CD14-positive monocyte (primary cell): ENCODE results near the gene NFS1. TPM values are rescaled to one million over a fixed set of nuclear protein-coding genes. Genes with fewer than 3 reads are reported as not detected.

ENCODE experiments used
- DNase-seq, 3 donors: peaks; one replicate each; pipeline ENCODE4 v3.0.0-alpha.2; 2011 to 2022
- H2AFZ ChIP-seq: 2 replicates; pipeline ENCODE4 v1.6.0; 2012; ENCODE audit warnings: mild to moderate bottlenecking, low read depth, low read length, inconsistent platforms; ENCODE audit not compliant: insufficient read depth, poor library complexity, severe bottlenecking
- H3K27ac ChIP-seq, 2 donors: 1 replicate in 1 of 2; 2 replicates in 1 of 2; pipeline ENCODE4 v1.5.1; 2012 to 2013; ENCODE audit warnings: low read length in 2 of 2, control low read depth in 1 of 2, inconsistent platforms in 1 of 2, low read depth in 1 of 2, mild to moderate bottlenecking in 1 of 2
- H3K27me3 ChIP-seq, 2 donors: one replicate each; pipeline versions ENCODE4 v1.6.0 to v1.6.1; 2011 to 2013; ENCODE audit warnings: low read length in 2 of 2; ENCODE audit not compliant: control insufficient read depth in 2 of 2, insufficient read depth in 2 of 2
- H3K36me3 ChIP-seq, 2 donors: replicated peaks in 1 of 2; 1 replicate in 1 of 2; 2 replicates in 1 of 2; pipeline versions ENCODE4 v1.5.1 to v1.6.1; 2012 to 2013; ENCODE audit warnings: low read length in 2 of 2, control low read depth in 1 of 2, inconsistent platforms in 1 of 2, mild to moderate bottlenecking in 1 of 2; ENCODE audit not compliant: insufficient read depth in 2 of 2, control insufficient read depth in 1 of 2
- H3K4me1 ChIP-seq, 2 donors: 1 replicate in 1 of 2; 2 replicates in 1 of 2; pipeline versions ENCODE4 v1.5.1 to v1.6.1; 2012 to 2013; ENCODE audit warnings: low read length in 2 of 2, control low read depth in 1 of 2, inconsistent platforms in 1 of 2, mild to moderate bottlenecking in 1 of 2, moderate library complexity in 1 of 2; ENCODE audit not compliant: insufficient read depth in 2 of 2, control insufficient read depth in 1 of 2
- H3K4me2 ChIP-seq: replicated peaks from 2 replicates; pipeline ENCODE3; 2012; ENCODE audit warnings: low read length, moderate library complexity, mild to moderate bottlenecking; ENCODE audit not compliant: poor library complexity, severe bottlenecking; ENCODE audit errors: extremely low read depth
- H3K4me3 ChIP-seq, 3 experiments: fragments of 200-600 bp in 1 of 3; sonication (generic) in 1 of 3; replicated peaks in 1 of 3; 1 replicate in 2 of 3; 2 replicates in 1 of 3; pipeline ENCODE4 v1.5.1; 2011 to 2013; ENCODE audit warnings: low read length in 3 of 3, mild to moderate bottlenecking in 3 of 3, control low read depth in 2 of 3, low read depth in 2 of 3, inconsistent platforms in 1 of 3, moderate library complexity in 1 of 3
- H3K79me2 ChIP-seq: 2 replicates; pipeline ENCODE4 v1.6.0; 2012; ENCODE audit warnings: mild to moderate bottlenecking, control low read depth, inconsistent platforms, low read length, moderate library complexity; ENCODE audit not compliant: insufficient read depth
- H3K9ac ChIP-seq: 2 replicates; pipeline ENCODE4 v1.6.0; 2017; ENCODE audit warnings: low read length, mild to moderate bottlenecking; ENCODE audit not compliant: insufficient read depth, poor library complexity, severe bottlenecking
- H3K9me3 ChIP-seq, 2 donors: replicated peaks in 1 of 2; 1 replicate in 1 of 2; 2 replicates in 1 of 2; pipeline versions ENCODE4 v1.5.1 to v1.6.1; 2012 to 2013; ENCODE audit warnings: low read length in 2 of 2, control low read depth in 1 of 2; ENCODE audit not compliant: control insufficient read depth in 1 of 2, insufficient read depth in 1 of 2
- H4K20me1 ChIP-seq: 2 replicates; pipeline ENCODE4 v1.6.0; 2012; ENCODE audit warnings: mild to moderate bottlenecking, low read length, control low read depth, moderate library complexity; ENCODE audit not compliant: insufficient read depth
- H3K27ac Mint-ChIP-seq, 7 donors: one replicate each; pipeline ENCODE4 v1.8.0; 2020; ENCODE audit warnings: mild to moderate bottlenecking in 7 of 7, mixed read lengths in 7 of 7, moderate library complexity in 6 of 7, inconsistent platforms in 2 of 7
- H3K27me3 Mint-ChIP-seq, 3 donors: one replicate each; pipeline ENCODE4 v1.8.0; 2021 to 2022; ENCODE audit warnings: low read depth in 3 of 3, mild to moderate bottlenecking in 3 of 3, mixed read lengths in 3 of 3, moderate library complexity in 3 of 3, inconsistent platforms in 1 of 3
- H3K36me3 Mint-ChIP-seq, 2 donors: one replicate each; pipeline ENCODE4 v1.8.0; 2020; ENCODE audit warnings: mixed read lengths in 2 of 2, inconsistent platforms in 1 of 2, mild to moderate bottlenecking in 1 of 2
- H3K4me1 Mint-ChIP-seq: one replicate; pipeline ENCODE4 v1.8.0; 2020; ENCODE audit warnings: mild to moderate bottlenecking, mixed read lengths
- H3K4me3 Mint-ChIP-seq, 2 donors: one replicate each; pipeline ENCODE4 v1.8.0; 2020; ENCODE audit warnings: mild to moderate bottlenecking in 2 of 2, mixed read lengths in 2 of 2, moderate library complexity in 1 of 2
- H3K9me3 Mint-ChIP-seq, 7 donors: one replicate each; pipeline ENCODE4 v1.8.0; 2020 to 2022; ENCODE audit warnings: mixed read lengths in 7 of 7, mild to moderate bottlenecking in 6 of 7, moderate library complexity in 6 of 7, inconsistent platforms in 2 of 7
- CTCF ChIP-seq: fragments of 200-600 bp; IDR thresholded peaks from one replicate; pipeline ENCODE4 v1.8.0; 2022; ENCODE audit warnings: antibody characterized with exemption, mild to moderate bottlenecking
- WGBS: methylation state at CpG from one replicate; pipeline ENCODE4 v1.1.5; 2013; ENCODE audit warnings: missing lambda C conversion rate; ENCODE audit not compliant: insufficient coverage; 5-methylcytosine and 5-hydroxymethylcytosine counted together
- intact Hi-C, 2 donors: fragments of 100-400 bp; cut with micrococcal nuclease; formaldehyde crosslinking; loops; one replicate each; pipeline versions ENCODE4 v1.15.0 to v1.15.1; 2023
- polyA plus RNA-seq, 3 donors: library from polyadenylated mRNA; depleted of rRNA in 1 of 3; unstranded in 2 of 3; stranded (reverse) in 1 of 3; fragments of 300-500 nt in 2 of 3; fragments of >200 nt in 1 of 3; fragmentation: Illumina TruSeq in 2 of 3; gene quantifications; 1 replicate in 2 of 3; 2 replicates in 1 of 3; pipeline ENCODE4 v1.2.3, GENCODE V29; 2012 to 2021

The NFS1 gene
- polyA plus RNA-seq, 3 donors = 18.1 to 21.4 (median 19.2) TPM

DNA sequence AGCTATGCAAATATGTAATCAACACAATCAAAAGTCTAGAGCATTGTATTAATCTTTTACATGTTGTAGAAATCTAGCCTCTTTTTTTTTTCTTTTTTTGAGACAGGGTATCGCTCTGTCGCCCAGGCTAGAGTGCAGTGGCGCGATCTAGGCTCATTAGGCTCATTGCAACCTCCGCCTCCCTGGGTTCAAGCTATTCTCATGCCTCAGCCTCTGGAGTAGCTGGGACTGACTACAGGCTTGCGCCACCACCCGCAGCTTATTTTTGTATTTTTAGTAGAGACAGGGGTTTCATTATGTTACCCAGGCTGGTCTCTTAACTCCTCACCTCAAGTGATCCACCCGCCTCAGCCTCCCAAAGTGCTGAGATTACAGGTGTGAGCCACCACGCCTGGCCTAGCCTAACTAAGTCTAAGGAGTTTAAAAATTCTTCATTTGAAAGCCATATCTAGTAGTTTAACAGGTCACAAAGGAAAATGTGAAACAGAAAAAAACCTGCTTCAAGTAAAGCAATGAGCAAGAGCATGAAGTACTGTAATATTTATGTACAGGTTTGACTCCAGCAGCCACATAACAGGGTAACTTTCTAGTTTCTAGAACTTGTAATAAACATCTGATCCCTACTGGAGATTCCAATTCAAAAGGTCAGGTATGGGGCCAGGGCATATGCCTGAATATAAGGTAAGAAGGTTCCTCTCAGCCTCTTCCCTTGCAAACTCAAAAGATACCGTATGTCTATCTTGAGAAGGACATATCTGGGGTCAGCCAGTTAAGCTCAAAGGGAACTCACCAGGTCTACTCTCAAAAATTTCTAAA lies 38.8 kb downstream of the NFS1 start:
- H3K36me3 ChIP-seq = peaks cover 4 to 21% of the 10 kb centered on the region in 2 donors
- H3K27ac Mint-ChIP-seq = peak overlapping the region in 5 of 7 donors; percentile 25 to 75 (median 53)

GRCh38 chr20:35657271-35657670 lies 41.9 kb downstream of the NFS1 start:
- no peak overlapping the region for H2AFZ ChIP-seq
- H4K20me1 ChIP-seq = peaks cover 93% of the 10 kb centered on the region
- no peak overlapping the region for H3K4me3 Mint-ChIP-seq
- H3K9me3 Mint-ChIP-seq = no peaks in the 10 kb centered on the region
- no peaks in the 10 kb centered on the region for H3K27me3 ChIP-seq
- WGBS = no CpG with 5 or more reads among the region's 1 CpG
- H3K4me1 Mint-ChIP-seq = peaks cover 31% of the 10 kb centered on the region
- H3K79me2 ChIP-seq = peaks cover 100% of the 10 kb centered on the region
- peaks cover 15 to 16% of the 10 kb centered on the region in 2 donors for H3K4me1 ChIP-seq
- no peak for TF ChIP-seq CTCF
- H3K36me3 Mint-ChIP-seq = peaks cover 6 to 8% of the 10 kb centered on the region in 2 donors
- H3K9me3 ChIP-seq = no peaks in the 10 kb centered on the region
- H3K4me2 ChIP-seq = no peak overlapping the region
- H3K36me3 ChIP-seq = peaks cover 34 to 51% of the 10 kb centered on the region in 2 donors
- no peak for DNase-seq
- intact Hi-C loops = no loop called here
- H3K27ac Mint-ChIP-seq = peak overlapping the region in 1 of 7 donors; percentile 52
- H3K27me3 Mint-ChIP-seq = no peaks in the 10 kb centered on the region
- no peak overlapping the region for H3K4me3 ChIP-seq
- H3K9ac ChIP-seq = no peak overlapping the region
- peak overlapping the region in 1 of 2 donors; percentile 25 for H3K27ac ChIP-seq

More for the DNA sequence above, 38.8 kb downstream of the NFS1 start:
- peaks cover 47% of the 10 kb centered on the region for H3K4me1 Mint-ChIP-seq
- DNase-seq = no peak
- Histone ChIP-seq H3K79me2 (peaks cover 98% of the 10 kb centered on the region), H3K27ac (peak overlapping the region in 1 of 2 donors; percentile 52), H3K4me2 (no peak overlapping the region), H3K4me1 (peaks cover 33 to 37% of the 10 kb centered on the region in 2 donors), H4K20me1 (peaks cover 62% of the 10 kb centered on the region), H2AFZ (no peak overlapping the region), H3K27me3 (no peaks in the 10 kb centered on the region), H3K9me3 (no peaks in the 10 kb centered on the region), H3K4me3 (no peak overlapping the region), H3K9ac (no peak overlapping the region)
- H3K9me3 Mint-ChIP-seq = no peaks in the 10 kb centered on the region
- TF ChIP-seq CTCF = no peak
- H3K27me3 Mint-ChIP-seq = no peaks in the 10 kb centered on the region
- peak overlapping the region in 1 of 2 donors; percentile 27 for H3K4me3 Mint-ChIP-seq
- H3K36me3 Mint-ChIP-seq = peaks cover 4 to 8% of the 10 kb centered on the region in 2 donors
- WGBS = 98% methylated on average over 7 of the region's 10 CpGs
- intact Hi-C loops = loop anchor here in 1 of 2 donors (10.0 kb wide), 1 partner anchor 46 kb away; the partner anchor contains the start of gene SPAG4
